ENCODE results near the gene CNTN5.

Gene CNTN5

GRCh38 chr11:99240192-99241030 lies 219.7 kb downstream of the CNTN5 start:
- no peaks in the 10 kb centered on the region for H3K36me3 ChIP-seq (ENCODE audit: control insufficient read depth, insufficient read depth, low read length)
- no peaks in the 10 kb centered on the region for H3K4me1 ChIP-seq (ENCODE audit: control insufficient read depth, insufficient read depth, low read length)
- H3K9ac ChIP-seq (ENCODE audit: low read depth, low read length): no peak overlapping the region
- no peaks in the 10 kb centered on the region for H3K9me3 ChIP-seq (ENCODE audit: control insufficient read depth, insufficient read depth, low read length)
- H3K27me3 ChIP-seq (ENCODE audit: control insufficient read depth, insufficient read depth, low read length): no peaks in the 10 kb centered on the region
- H3K4me3 ChIP-seq (ENCODE audit: low read depth, low read length): no peak overlapping the region

- Histone ChIP-seq H3K36me3 (ENCODE audit: control insufficient read depth, insufficient read depth, low read length) (no peaks in the 10 kb centered on the region), H3K9ac (ENCODE audit: low read depth, low read length) (no peak overlapping the region), H3K4me3 (ENCODE audit: low read depth, low read length) (no peak overlapping the region), H3K4me1 (ENCODE audit: control insufficient read depth, insufficient read depth, low read length) (no peaks in the 10 kb centered on the region), H3K9me3 (ENCODE audit: control insufficient read depth, insufficient read depth, low read length) (no peaks in the 10 kb centered on the region), H3K27me3 (ENCODE audit: control insufficient read depth, insufficient read depth, low read length) (no peaks in the 10 kb centered on the region)
Observed at GRCh38 chr11:99241066-99241465, 220.3 kb downstream of the CNTN5 start.

- no peaks in the 10 kb centered on the region for H3K36me3 ChIP-seq (ENCODE audit: control insufficient read depth, insufficient read depth, low read length)
- no peaks in the 10 kb centered on the region for H3K9me3 ChIP-seq (ENCODE audit: control insufficient read depth, insufficient read depth, low read length)
- no peaks in the 10 kb centered on the region for H3K27me3 ChIP-seq (ENCODE audit: control insufficient read depth, insufficient read depth, low read length)
- H3K4me3 ChIP-seq (ENCODE audit: low read depth, low read length): no peak overlapping the region
- no peak overlapping the region for H3K9ac ChIP-seq (ENCODE audit: low read depth, low read length)
- H3K4me1 ChIP-seq (ENCODE audit: control insufficient read depth, insufficient read depth, low read length): no peaks in the 10 kb centered on the region
Observed at GRCh38 chr11:99244613-99245012, 223.9 kb downstream of the CNTN5 start.

DNA sequence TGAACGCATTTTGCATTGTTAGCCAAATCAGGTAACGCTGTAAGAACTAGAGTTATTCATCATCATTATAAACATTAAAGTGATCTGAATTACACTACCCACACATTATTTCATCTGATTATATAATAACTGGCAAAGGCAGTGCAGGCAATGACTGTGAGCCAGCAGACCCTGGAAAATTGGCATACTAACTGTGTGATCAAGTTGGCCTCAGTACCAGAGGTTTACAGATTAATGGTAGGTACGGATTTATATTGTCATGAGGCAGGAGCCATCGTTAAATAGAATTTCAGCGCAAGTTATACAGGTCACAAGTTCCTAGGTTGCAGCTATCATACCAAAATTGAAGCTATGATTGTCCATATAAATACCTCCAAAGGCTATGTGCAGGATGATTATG lies 225.4 kb downstream of the CNTN5 start:
- Histone ChIP-seq H3K27me3 (ENCODE audit: control insufficient read depth, insufficient read depth, low read length) (no peaks in the 10 kb centered on the region), H3K9ac (ENCODE audit: low read depth, low read length) (no peak overlapping the region), H3K36me3 (ENCODE audit: control insufficient read depth, insufficient read depth, low read length) (no peaks in the 10 kb centered on the region), H3K9me3 (ENCODE audit: control insufficient read depth, insufficient read depth, low read length) (no peaks in the 10 kb centered on the region), H3K4me3 (ENCODE audit: low read depth, low read length) (no peak overlapping the region), H3K4me1 (ENCODE audit: control insufficient read depth, insufficient read depth, low read length) (no peaks in the 10 kb centered on the region)

GRCh38 chr11:99256614-99257013 lies 235.9 kb downstream of the CNTN5 start:
- no peaks in the 10 kb centered on the region for H3K9me3 ChIP-seq (ENCODE audit: control insufficient read depth, insufficient read depth, low read length)
- H3K4me1 ChIP-seq (ENCODE audit: control insufficient read depth, insufficient read depth, low read length): no peaks in the 10 kb centered on the region
- no peak overlapping the region for H3K4me3 ChIP-seq (ENCODE audit: low read depth, low read length)
- H3K9ac ChIP-seq (ENCODE audit: low read depth, low read length): no peak overlapping the region
- H3K36me3 ChIP-seq (ENCODE audit: control insufficient read depth, insufficient read depth, low read length): no peaks in the 10 kb centered on the region
- H3K27me3 ChIP-seq (ENCODE audit: control insufficient read depth, insufficient read depth, low read length): no peaks in the 10 kb centered on the region

DNA sequence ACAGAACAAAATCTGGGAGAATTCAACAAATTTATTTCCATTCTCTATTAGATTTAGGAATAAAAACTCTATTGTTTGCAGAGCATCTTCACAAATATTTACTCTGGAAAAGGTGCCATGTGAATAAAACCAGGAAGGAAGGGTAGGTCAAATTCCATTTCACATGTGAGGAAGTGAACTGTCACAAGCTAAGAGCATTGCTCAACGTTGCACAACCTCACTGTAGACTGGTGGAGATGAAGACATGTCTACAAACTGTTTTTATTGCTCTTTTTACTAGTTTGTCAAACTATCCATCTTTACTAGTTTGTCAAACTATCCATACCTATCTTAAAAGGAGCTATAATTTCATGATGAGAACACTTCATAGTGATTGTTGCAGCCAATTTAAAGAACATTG lies 236.4 kb downstream of the CNTN5 start:
- no peaks in the 10 kb centered on the region for H3K9me3 ChIP-seq (ENCODE audit: control insufficient read depth, insufficient read depth, low read length)
- no peaks in the 10 kb centered on the region for H3K36me3 ChIP-seq (ENCODE audit: control insufficient read depth, insufficient read depth, low read length)
- H3K4me3 ChIP-seq (ENCODE audit: low read depth, low read length): no peak overlapping the region
- H3K27me3 ChIP-seq (ENCODE audit: control insufficient read depth, insufficient read depth, low read length): no peaks in the 10 kb centered on the region
- H3K9ac ChIP-seq (ENCODE audit: low read depth, low read length): no peak overlapping the region
- H3K4me1 ChIP-seq (ENCODE audit: control insufficient read depth, insufficient read depth, low read length): no peaks in the 10 kb centered on the region

GRCh38 chr11:99260696-99261095 lies 239.9 kb downstream of the CNTN5 start:
- Histone ChIP-seq H3K9ac (ENCODE audit: low read depth, low read length) (no peak overlapping the region), H3K4me3 (ENCODE audit: low read depth, low read length) (no peak overlapping the region), H3K9me3 (ENCODE audit: control insufficient read depth, insufficient read depth, low read length) (no peaks in the 10 kb centered on the region), H3K36me3 (ENCODE audit: control insufficient read depth, insufficient read depth, low read length) (no peaks in the 10 kb centered on the region), H3K27me3 (ENCODE audit: control insufficient read depth, insufficient read depth, low read length) (no peaks in the 10 kb centered on the region), H3K4me1 (ENCODE audit: control insufficient read depth, insufficient read depth, low read length) (no peaks in the 10 kb centered on the region)

DNA sequence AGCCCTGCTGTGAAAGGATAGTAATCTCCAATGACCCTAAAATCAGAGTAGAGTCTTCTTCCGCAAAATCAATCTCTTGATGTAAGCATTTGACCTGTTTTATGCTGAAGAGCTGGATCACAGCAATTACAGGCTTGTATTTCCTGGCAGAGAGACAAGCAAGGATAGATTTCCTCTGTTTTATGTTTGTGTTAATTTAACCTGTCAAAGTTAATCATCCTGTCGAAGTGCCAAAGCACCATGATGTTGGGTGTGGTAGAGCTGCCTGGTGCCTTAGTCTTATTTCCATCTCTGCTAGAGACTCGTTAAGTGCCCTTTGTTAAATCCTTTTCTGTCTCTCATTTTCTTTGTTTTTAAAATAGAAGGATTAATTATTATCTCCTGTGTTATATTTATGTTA lies 248.1 kb downstream of the CNTN5 start:
- H3K9ac ChIP-seq (ENCODE audit: low read depth, low read length): no peak overlapping the region
- no peak overlapping the region for H3K4me3 ChIP-seq (ENCODE audit: low read depth, low read length)
- H3K27me3 ChIP-seq (ENCODE audit: control insufficient read depth, insufficient read depth, low read length): no peaks in the 10 kb centered on the region
- H3K36me3 ChIP-seq (ENCODE audit: control insufficient read depth, insufficient read depth, low read length): no peaks in the 10 kb centered on the region
- H3K9me3 ChIP-seq (ENCODE audit: control insufficient read depth, insufficient read depth, low read length): no peaks in the 10 kb centered on the region
- peaks cover 10% of the 10 kb centered on the region for H3K4me1 ChIP-seq (ENCODE audit: control insufficient read depth, insufficient read depth, low read length)

- Histone ChIP-seq H3K9ac (ENCODE audit: low read depth, low read length) (no peak overlapping the region), H3K4me3 (ENCODE audit: low read depth, low read length) (no peak overlapping the region), H3K27me3 (ENCODE audit: control insufficient read depth, insufficient read depth, low read length) (no peaks in the 10 kb centered on the region), H3K4me1 (ENCODE audit: control insufficient read depth, insufficient read depth, low read length) (peaks cover 10% of the 10 kb centered on the region), H3K36me3 (ENCODE audit: control insufficient read depth, insufficient read depth, low read length) (no peaks in the 10 kb centered on the region), H3K9me3 (ENCODE audit: control insufficient read depth, insufficient read depth, low read length) (no peaks in the 10 kb centered on the region)
Observed at GRCh38 chr11:99271527-99271926, 250.8 kb downstream of the CNTN5 start.

DNA sequence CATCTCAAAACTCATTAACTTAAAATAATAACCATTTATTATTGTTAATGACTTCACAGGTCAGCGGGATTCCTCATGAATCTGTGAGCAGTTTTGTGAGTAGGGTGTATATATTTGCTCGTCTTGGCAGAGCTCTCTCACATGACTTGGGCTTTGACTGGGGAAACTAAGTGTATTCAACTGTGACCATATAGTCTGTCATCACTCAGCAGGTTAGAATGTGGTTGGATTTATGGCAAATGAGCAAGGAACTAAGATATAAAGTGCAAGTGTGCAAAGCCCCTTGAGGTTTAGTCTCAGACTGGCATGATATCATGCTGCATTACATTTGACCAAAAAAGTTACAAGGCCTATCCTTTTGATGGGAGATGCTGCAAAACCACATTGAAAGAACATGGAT lies 254.8 kb downstream of the CNTN5 start:
- Histone ChIP-seq H3K4me1 (ENCODE audit: control insufficient read depth, insufficient read depth, low read length) (peaks cover 4% of the 10 kb centered on the region), H3K9me3 (ENCODE audit: control insufficient read depth, insufficient read depth, low read length) (no peaks in the 10 kb centered on the region), H3K36me3 (ENCODE audit: control insufficient read depth, insufficient read depth, low read length) (no peaks in the 10 kb centered on the region), H3K27me3 (ENCODE audit: control insufficient read depth, insufficient read depth, low read length) (no peaks in the 10 kb centered on the region), H3K9ac (ENCODE audit: low read depth, low read length) (no peak overlapping the region), H3K4me3 (ENCODE audit: low read depth, low read length) (no peak overlapping the region)

GRCh38 chr11:99277281-99277680 lies 256.5 kb downstream of the CNTN5 start:
- Histone ChIP-seq H3K4me3 (ENCODE audit: low read depth, low read length) (no peak overlapping the region), H3K9ac (ENCODE audit: low read depth, low read length) (no peak overlapping the region), H3K4me1 (ENCODE audit: control insufficient read depth, insufficient read depth, low read length) (no peaks in the 10 kb centered on the region), H3K9me3 (ENCODE audit: control insufficient read depth, insufficient read depth, low read length) (no peaks in the 10 kb centered on the region), H3K27me3 (ENCODE audit: control insufficient read depth, insufficient read depth, low read length) (no peaks in the 10 kb centered on the region), H3K36me3 (ENCODE audit: control insufficient read depth, insufficient read depth, low read length) (no peaks in the 10 kb centered on the region)

GRCh38 chr11:99279266-99279665 lies 258.5 kb downstream of the CNTN5 start:
- H3K27me3 ChIP-seq (ENCODE audit: control insufficient read depth, insufficient read depth, low read length): no peaks in the 10 kb centered on the region
- no peak overlapping the region for H3K9ac ChIP-seq (ENCODE audit: low read depth, low read length)

More at GRCh38 chr11:99279266-99279665, 258.5 kb downstream of the CNTN5 start:
- Histone ChIP-seq H3K4me1 (ENCODE audit: control insufficient read depth, insufficient read depth, low read length) (no peaks in the 10 kb centered on the region), H3K9me3 (ENCODE audit: control insufficient read depth, insufficient read depth, low read length) (no peaks in the 10 kb centered on the region), H3K36me3 (ENCODE audit: control insufficient read depth, insufficient read depth, low read length) (no peaks in the 10 kb centered on the region), H3K4me3 (ENCODE audit: low read depth, low read length) (no peak overlapping the region)
